Renal cortex interstitium (tissue), 15 donors: ENCODE data around the gene OR5M11. TPM values are rescaled to one million over a fixed set of nuclear protein-coding genes. Genes with fewer than 3 reads are reported as not detected.
"Not testable (repeated sequence)": the region's sequence is repeated elsewhere in the genome, so short reads cannot be mapped to it uniquely, and the experiment has no call there.

Experiments
- DNase-seq, 11 donors: peaks; one replicate each; pipeline ENCODE4 v3.0.0-alpha.2; 2013; ENCODE audit warnings: low read depth in 9 of 11, low spot score in 4 of 11; ENCODE audit errors: extremely low read depth in 1 of 11
- long read RNA-seq, 16 experiments: transcript quantifications; one replicate each; lab custom pipeline, GENCODE V29; 2026
- polyA plus RNA-seq, 3 donors: library from polyadenylated mRNA; unstranded; fragments of 120-200 nt; gene quantifications; one replicate each; pipeline ENCODE4 v1.2.1, GENCODE V29; 2013; ENCODE audit not compliant: insufficient read length in 3 of 3

Gene OR5M11
- not detected for polyA plus RNA-seq
- long read RNA-seq, donor 1 = 0 reads
- long read RNA-seq, donor 2 = 0 reads
- long read RNA-seq, donor 3 = 0 reads
- long read RNA-seq, donor 4 = 0 reads
- long read RNA-seq, donor 5 = 0 reads
- long read RNA-seq, donor 6 = 0 reads
- long read RNA-seq, donor 7 = 0 reads
- long read RNA-seq, donor 8 = 0 reads
- long read RNA-seq, donor 9 = 0 reads
- long read RNA-seq, donor 10 = 0 reads
- long read RNA-seq, donor 11 = 0 reads
- long read RNA-seq, donor 12 = 0 reads
- long read RNA-seq, donor 13 = 0 reads
- long read RNA-seq, donor 14 = 0 reads
- long read RNA-seq, donor 15 = 0 reads
- long read RNA-seq, donor 16 = 0 reads

- DNase-seq = no peak
These were observed at the start of gene OR5M11 for GRCh38 chr11:56543157-56543556. Gene OR5M11 (minus strand): TSS chr11:56543257. CDS start chr11:56543257, 0 bp downstream.

GRCh38 chr11:56592088-56592717 lies 49.1 kb upstream of the OR5M11 start:
- not testable (repeated sequence) for DNase-seq

- no peak for DNase-seq
These were observed 34.6 kb upstream of the OR5M11 start, which contains the start of gene OR5M10 for GRCh38 chr11:56577621-56578020. Gene OR5M10 (minus strand): TSS chr11:56577721. CDS start chr11:56577721, 0 bp downstream.

- DNase-seq = no peak
These were observed 15.5 kb upstream of the OR5M11 start for GRCh38 chr11:56558574-56558973.

GRCh38 chr11:56554691-56555090 lies 11.6 kb upstream of the OR5M11 start:
- not testable (repeated sequence) for DNase-seq

- no peak for DNase-seq
These were observed 2.5 kb upstream of the OR5M11 start for GRCh38 chr11:56545531-56545930.

- no peak for DNase-seq
These were observed 682 bp upstream of the OR5M11 start for GRCh38 chr11:56543739-56544138.

GRCh38 chr11:56533054-56533740 lies 9.9 kb downstream of the OR5M11 start:
- DNase-seq = no peak

- no peak for DNase-seq
These were observed 11.2 kb downstream of the OR5M11 start for GRCh38 chr11:56531856-56532255.

GRCh38 chr11:56522008-56522407 lies 21.0 kb downstream of the OR5M11 start:
- DNase-seq = no peak

GRCh38 chr11:56513280-56513679 lies 29.8 kb downstream of the OR5M11 start:
- DNase-seq = no peak

GRCh38 chr11:56509439-56509838 lies 33.6 kb downstream of the OR5M11 start:
- no peak for DNase-seq

- no peak for DNase-seq
These were observed 46.0 kb downstream of the OR5M11 start for GRCh38 chr11:56497010-56497409.

- no peak for DNase-seq
These were observed 47.9 kb downstream of the OR5M11 start for GRCh38 chr11:56495117-56495516.

Other genes starting within 250 kb of the OR5M11 start
- not detected for gene OR8K3, start 228.1 kb downstream of the OR5M11 start, polyA plus RNA-seq
- not detected for gene OR8K1, start 197.2 kb downstream of the OR5M11 start, polyA plus RNA-seq
- gene OR8J1, start 189.0 kb downstream of the OR5M11 start, polyA plus RNA-seq = not detected
- not detected for gene OR8U1, start 167.6 kb downstream of the OR5M11 start, polyA plus RNA-seq
- not detected for gene OR5AL1, start 130.6 kb downstream of the OR5M11 start, polyA plus RNA-seq
- not detected for gene OR5M3, start 69.9 kb downstream of the OR5M11 start, polyA plus RNA-seq
- not detected for gene OR5M8, start 51.9 kb downstream of the OR5M11 start, polyA plus RNA-seq
- gene OR5M10, start 34.5 kb upstream of the OR5M11 start, polyA plus RNA-seq = not detected
- not detected for gene OR5M1, start 71.6 kb upstream of the OR5M11 start, polyA plus RNA-seq
- not detected for gene OR5AP2, start 99.2 kb upstream of the OR5M11 start, polyA plus RNA-seq
- gene OR5AR1, start 120.4 kb upstream of the OR5M11 start, polyA plus RNA-seq = not detected
- not detected for gene OR9G1, start 155.8 kb upstream of the OR5M11 start, polyA plus RNA-seq
- not detected for gene OR9G4, start 205.4 kb upstream of the OR5M11 start, polyA plus RNA-seq